ENCODE results near the gene SLC6A13. TPM values are rescaled to one million over a fixed set of nuclear protein-coding genes. Genes with fewer than 3 reads are reported as not detected.

The SLC6A13 gene
- total RNA-seq, 1 experiment from 2014 or later: 0.37 TPM

- no peak for TF ChIP-seq ZNF232 (CRISPR knock-in tag; IDR thresholded peaks at IDR 0.05)
- no peak for TF ChIP-seq FOXK1 (CRISPR knock-in tag; IDR thresholded peaks at IDR 0.05)
- no peak for TF ChIP-seq PRRX2 (CRISPR knock-in tag; IDR thresholded peaks at IDR 0.05)
- no peak for TF ChIP-seq OVOL2 (CRISPR knock-in tag; IDR thresholded peaks at IDR 0.05; ENCODE audit: borderline replicate concordance)
Measured at GRCh38 chr12:212715-213526, 49.7 kb downstream of the SLC6A13 start (continued).

- CTCF ChIA-PET: interaction anchor here (1.1 to 3.9 kb wide), 4 partner anchors 8 to 43 kb away, joined by 3 to 36 read pairs (median 8); no protein-coding TSS in a partner anchor
- DNase-seq (ENCODE audit: low spot score) (no peak), ATAC-seq (no peak)
- POLR2A ChIA-PET: interaction anchor here (1.2 kb wide), 1 partner anchor 24 kb away, joined by 5 read pairs; no protein-coding TSS in a partner anchor
- Mint-ChIP-seq H3K27me3 (ENCODE audit: low read depth) (peaks cover 50% of the 10 kb centered on the region), H3K27ac (no peak overlapping the region), H3K4me3 (no peak overlapping the region), H3K4me1 (peaks cover 27% of the 10 kb centered on the region), H3K9me3 (no peaks in the 10 kb centered on the region), H3K36me3 (no peaks in the 10 kb centered on the region)
- TF ChIP-seq ZNF317 (CRISPR knock-in tag; IDR thresholded peaks at IDR 0.05; ENCODE audit: borderline replicate concordance, low read depth): no peak
- TF ChIP-seq NR3C1 (CRISPR knock-in tag; conservative IDR thresholded peaks at IDR 0.05; ENCODE audit: low read depth): no peak
- no peak for TF ChIP-seq SOX15 (CRISPR knock-in tag; IDR thresholded peaks at IDR 0.05)
- no peak for TF ChIP-seq RELA (CRISPR knock-in tag; IDR thresholded peaks at IDR 0.05; ENCODE audit: borderline replicate concordance)
- TF ChIP-seq, protein P1, sequence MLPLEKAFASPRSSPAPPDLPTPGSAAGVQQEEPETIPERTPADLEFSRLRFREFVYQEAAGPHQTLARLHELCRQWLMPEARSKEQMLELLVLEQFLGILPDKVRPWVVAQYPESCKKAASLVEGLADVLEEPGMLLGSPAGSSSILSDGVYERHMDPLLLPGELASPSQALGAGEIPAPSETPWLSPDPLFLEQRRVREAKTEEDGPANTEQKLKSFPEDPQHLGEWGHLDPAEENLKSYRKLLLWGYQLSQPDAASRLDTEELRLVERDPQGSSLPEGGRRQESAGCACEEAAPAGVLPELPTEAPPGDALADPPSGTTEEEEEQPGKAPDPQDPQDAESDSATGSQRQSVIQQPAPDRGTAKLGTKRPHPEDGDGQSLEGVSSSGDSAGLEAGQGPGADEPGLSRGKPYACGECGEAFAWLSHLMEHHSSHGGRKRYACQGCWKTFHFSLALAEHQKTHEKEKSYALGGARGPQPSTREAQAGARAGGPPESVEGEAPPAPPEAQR (CRISPR knock-in tag; IDR thresholded peaks at IDR 0.05): no peak
- TF ChIP-seq NFE2L1 (CRISPR knock-in tag; IDR thresholded peaks at IDR 0.05): no peak
Measured at GRCh38 chr12:212415-212714, 50.3 kb downstream of the SLC6A13 start.

GRCh38 chr12:211639-212414 lies 50.8 kb downstream of the SLC6A13 start:
- Mint-ChIP-seq H3K27ac (no peak overlapping the region), H3K9me3 (no peaks in the 10 kb centered on the region), H3K36me3 (no peaks in the 10 kb centered on the region), H3K27me3 (ENCODE audit: low read depth) (peaks cover 50% of the 10 kb centered on the region), H3K4me1 (peaks cover 27% of the 10 kb centered on the region), H3K4me3 (no peak overlapping the region)
- ChIA-PET CTCF (interaction anchor here (1.0 to 3.9 kb wide), 5 partner anchors 8 to 43 kb away, joined by 3 to 36 read pairs (median 8); no protein-coding TSS in a partner anchor), POLR2A (no interaction called here)
- ATAC-seq (no peak), DNase-seq (ENCODE audit: low spot score) (no peak)
- TF ChIP-seq GABPB1 (CRISPR knock-in tag; IDR thresholded peaks at IDR 0.05): no peak
- no peak for TF ChIP-seq EMX1 (CRISPR knock-in tag; IDR thresholded peaks at IDR 0.05)
- TF ChIP-seq SP1 (CRISPR knock-in tag; conservative IDR thresholded peaks at IDR 0.05): no peak
- no peak for TF ChIP-seq E2F4 (CRISPR knock-in tag; IDR thresholded peaks at IDR 0.05; ENCODE audit: borderline replicate concordance, low read depth)
- no peak for TF ChIP-seq GTF2I (CRISPR knock-in tag; conservative IDR thresholded peaks at IDR 0.05)
- TF ChIP-seq CBFB (CRISPR knock-in tag; IDR thresholded peaks at IDR 0.05; ENCODE audit: low read depth): no peak
- TF ChIP-seq, protein P2, sequence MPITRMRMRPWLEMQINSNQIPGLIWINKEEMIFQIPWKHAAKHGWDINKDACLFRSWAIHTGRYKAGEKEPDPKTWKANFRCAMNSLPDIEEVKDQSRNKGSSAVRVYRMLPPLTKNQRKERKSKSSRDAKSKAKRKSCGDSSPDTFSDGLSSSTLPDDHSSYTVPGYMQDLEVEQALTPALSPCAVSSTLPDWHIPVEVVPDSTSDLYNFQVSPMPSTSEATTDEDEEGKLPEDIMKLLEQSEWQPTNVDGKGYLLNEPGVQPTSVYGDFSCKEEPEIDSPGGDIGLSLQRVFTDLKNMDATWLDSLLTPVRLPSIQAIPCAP (CRISPR knock-in tag; IDR thresholded peaks at IDR 0.05): no peak
- TF ChIP-seq, protein P3, sequence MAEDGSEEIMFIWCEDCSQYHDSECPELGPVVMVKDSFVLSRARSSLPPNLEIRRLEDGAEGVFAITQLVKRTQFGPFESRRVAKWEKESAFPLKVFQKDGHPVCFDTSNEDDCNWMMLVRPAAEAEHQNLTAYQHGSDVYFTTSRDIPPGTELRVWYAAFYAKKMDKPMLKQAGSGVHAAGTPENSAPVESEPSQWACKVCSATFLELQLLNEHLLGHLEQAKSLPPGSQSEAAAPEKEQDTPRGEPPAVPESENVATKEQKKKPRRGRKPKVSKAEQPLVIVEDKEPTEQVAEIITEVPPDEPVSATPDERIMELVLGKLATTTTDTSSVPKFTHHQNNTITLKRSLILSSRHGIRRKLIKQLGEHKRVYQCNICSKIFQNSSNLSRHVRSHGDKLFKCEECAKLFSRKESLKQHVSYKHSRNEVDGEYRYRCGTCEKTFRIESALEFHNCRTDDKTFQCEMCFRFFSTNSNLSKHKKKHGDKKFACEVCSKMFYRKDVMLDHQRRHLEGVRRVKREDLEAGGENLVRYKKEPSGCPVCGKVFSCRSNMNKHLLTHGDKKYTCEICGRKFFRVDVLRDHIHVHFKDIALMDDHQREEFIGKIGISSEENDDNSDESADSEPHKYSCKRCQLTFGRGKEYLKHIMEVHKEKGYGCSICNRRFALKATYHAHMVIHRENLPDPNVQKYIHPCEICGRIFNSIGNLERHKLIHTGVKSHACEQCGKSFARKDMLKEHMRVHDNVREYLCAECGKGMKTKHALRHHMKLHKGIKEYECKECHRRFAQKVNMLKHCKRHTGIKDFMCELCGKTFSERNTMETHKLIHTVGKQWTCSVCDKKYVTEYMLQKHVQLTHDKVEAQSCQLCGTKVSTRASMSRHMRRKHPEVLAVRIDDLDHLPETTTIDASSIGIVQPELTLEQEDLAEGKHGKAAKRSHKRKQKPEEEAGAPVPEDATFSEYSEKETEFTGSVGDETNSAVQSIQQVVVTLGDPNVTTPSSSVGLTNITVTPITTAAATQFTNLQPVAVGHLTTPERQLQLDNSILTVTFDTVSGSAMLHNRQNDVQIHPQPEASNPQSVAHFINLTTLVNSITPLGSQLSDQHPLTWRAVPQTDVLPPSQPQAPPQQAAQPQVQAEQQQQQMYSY (CRISPR knock-in tag; IDR thresholded peaks at IDR 0.05): no peak
- no peak for TF ChIP-seq AR (CRISPR knock-in tag; IDR thresholded peaks at IDR 0.05)
- no peak for TF ChIP-seq FOXK1 (CRISPR knock-in tag; IDR thresholded peaks at IDR 0.05)

All from WTC11 (cell line).